Measurements from ENCODE around the gene SCARB2.
"Not testable (repeated sequence)": the region's sequence is repeated elsewhere in the genome, so short reads cannot be mapped to it uniquely, and the experiment has no call there.

The SCARB2 gene

DNA sequence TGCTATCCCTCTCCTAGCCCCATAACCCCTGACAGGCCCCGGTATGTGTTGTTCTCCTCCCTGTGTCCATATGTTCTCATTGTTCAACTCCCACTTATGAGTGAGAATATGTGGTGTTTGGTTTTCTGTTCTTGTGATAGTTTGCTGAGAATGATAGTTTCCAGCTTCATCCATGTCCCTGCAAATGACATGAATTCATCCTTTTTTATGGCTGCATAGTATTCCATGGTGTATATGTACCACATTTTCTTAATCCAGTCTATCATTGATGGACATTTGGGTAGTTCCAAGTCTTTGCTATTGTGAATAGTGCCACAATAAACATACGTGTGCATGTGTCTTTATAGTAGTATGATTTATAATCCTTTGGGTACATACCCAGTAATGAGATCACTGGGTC is 30.3 kb upstream of the SCARB2 start:
- H3K4me3 ChIP-seq (ENCODE audit: low read length); H3K36me3 ChIP-seq (ENCODE audit: insufficient read depth, low read length); H3K4me2 ChIP-seq (ENCODE audit: low read length); H3K9ac ChIP-seq (ENCODE audit: low read depth, low read length); H3K4me1 ChIP-seq (ENCODE audit: control insufficient read depth, insufficient read depth, low read length): not testable (repeated sequence)
- Histone ChIP-seq H3K27me3 (ENCODE audit: control insufficient read depth, insufficient read depth, low read length) (peaks cover 61% of the 10 kb centered on the region), H3K9me3 (replicated peaks; ENCODE audit: low read length) (peaks cover 15% of the 10 kb centered on the region)

DNA sequence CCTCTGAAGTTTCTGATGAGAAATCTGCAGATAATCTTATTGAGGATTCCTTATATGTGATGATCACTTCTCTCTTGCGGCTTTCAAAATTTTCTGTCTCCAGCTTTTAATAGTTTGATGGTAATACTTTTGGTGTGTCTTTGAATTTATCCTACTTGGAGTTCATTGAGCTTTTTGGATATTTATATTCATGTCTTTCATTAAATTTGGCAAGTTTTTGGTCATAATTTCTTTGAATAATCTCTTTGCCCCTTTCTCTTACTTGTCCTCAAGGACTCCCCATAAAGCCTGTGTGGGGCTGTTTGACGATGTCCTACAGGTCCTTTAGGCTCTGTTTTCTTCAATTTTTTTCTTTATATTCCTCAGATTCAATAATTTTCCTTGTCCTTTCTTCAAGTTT is 26.6 kb upstream of the SCARB2 start:
- Histone ChIP-seq H3K36me3 (ENCODE audit: insufficient read depth, low read length) (no peaks in the 10 kb centered on the region), H3K4me3 (ENCODE audit: low read length) (no peak overlapping the region), H3K9me3 (replicated peaks; ENCODE audit: low read length) (peaks cover 15% of the 10 kb centered on the region), H3K4me2 (ENCODE audit: low read length) (no peak overlapping the region), H3K27me3 (ENCODE audit: control insufficient read depth, insufficient read depth, low read length) (peaks cover 31% of the 10 kb centered on the region), H3K9ac (ENCODE audit: low read depth, low read length) (no peak overlapping the region), H3K4me1 (ENCODE audit: control insufficient read depth, insufficient read depth, low read length) (peaks cover 9% of the 10 kb centered on the region)

DNA sequence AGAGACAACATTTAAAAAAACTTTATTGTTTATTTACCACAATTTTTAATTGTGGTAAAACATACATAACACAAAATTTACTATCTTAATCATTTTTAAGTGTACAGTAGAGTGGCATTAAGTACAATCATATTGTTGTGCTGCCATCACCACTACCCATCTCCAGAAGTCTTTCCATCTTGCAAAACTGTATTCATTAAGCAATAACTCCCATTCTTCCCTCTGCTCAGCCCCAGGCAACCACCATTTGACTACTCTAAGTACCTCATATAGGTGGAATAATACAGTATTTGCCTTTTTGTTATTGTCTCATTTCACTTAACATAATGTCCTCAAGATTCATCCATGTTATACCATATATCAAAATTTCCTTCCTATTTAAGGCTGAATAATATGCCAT is 25.1 kb upstream of the SCARB2 start:
- peaks cover 12% of the 10 kb centered on the region for H3K4me1 ChIP-seq (ENCODE audit: control insufficient read depth, insufficient read depth, low read length)
- peaks cover 27% of the 10 kb centered on the region for H3K27me3 ChIP-seq (ENCODE audit: control insufficient read depth, insufficient read depth, low read length)
- no peaks in the 10 kb centered on the region for H3K36me3 ChIP-seq (ENCODE audit: insufficient read depth, low read length)
- H3K9ac ChIP-seq (ENCODE audit: low read depth, low read length) = no peak overlapping the region
- peaks cover 15% of the 10 kb centered on the region for H3K9me3 ChIP-seq (replicated peaks; ENCODE audit: low read length)
- no peak overlapping the region for H3K4me3 ChIP-seq (ENCODE audit: low read length)
- H3K4me2 ChIP-seq (ENCODE audit: low read length) = no peak overlapping the region

DNA sequence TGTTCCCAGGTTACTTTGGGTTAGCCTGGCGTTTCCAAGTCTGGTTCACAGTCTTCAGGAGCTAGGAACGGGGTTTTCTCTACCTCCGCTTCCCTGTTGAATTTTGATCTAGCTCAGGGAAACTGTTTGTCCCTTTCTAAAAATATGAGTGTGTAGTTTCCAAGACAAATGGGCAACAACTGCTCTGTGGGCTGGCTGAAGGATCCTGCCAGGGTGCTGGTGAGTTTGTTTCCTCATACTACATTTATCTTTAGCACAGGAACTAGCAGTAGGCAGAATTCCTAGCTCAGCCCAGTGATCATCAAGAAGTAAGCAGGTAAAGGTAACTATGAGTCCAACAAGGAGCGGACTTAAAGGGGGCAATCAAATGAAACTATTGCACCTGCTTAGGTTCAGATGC is 24.6 kb upstream of the SCARB2 start:
- H3K4me2 ChIP-seq (ENCODE audit: low read length) = no peak overlapping the region
- peaks cover 17% of the 10 kb centered on the region for H3K4me1 ChIP-seq (ENCODE audit: control insufficient read depth, insufficient read depth, low read length)
- peaks cover 15% of the 10 kb centered on the region for H3K9me3 ChIP-seq (replicated peaks; ENCODE audit: low read length)
- no peak overlapping the region for H3K9ac ChIP-seq (ENCODE audit: low read depth, low read length)
- H3K4me3 ChIP-seq (ENCODE audit: low read length) = no peak overlapping the region
- H3K36me3 ChIP-seq (ENCODE audit: insufficient read depth, low read length) = no peaks in the 10 kb centered on the region
- H3K27me3 ChIP-seq (ENCODE audit: control insufficient read depth, insufficient read depth, low read length) = peaks cover 27% of the 10 kb centered on the region

DNA sequence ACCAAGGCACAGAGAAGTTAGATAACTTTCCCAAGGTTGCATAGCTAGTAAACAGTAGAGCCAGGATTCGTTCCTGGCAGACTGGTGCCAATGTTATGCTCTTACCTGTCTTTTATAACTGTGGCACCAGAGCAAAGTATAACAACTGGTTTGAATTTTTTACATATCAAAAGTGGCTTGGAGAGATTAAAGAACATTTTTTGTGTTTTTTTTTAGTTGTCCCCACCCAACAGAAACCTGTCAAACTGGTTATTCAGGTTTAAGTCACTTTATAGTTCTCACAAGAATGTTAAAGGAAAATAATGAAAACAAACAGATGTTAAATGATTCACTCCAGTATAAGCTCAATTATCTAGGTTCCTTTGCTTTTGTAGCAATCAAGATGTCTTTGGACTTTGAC is 22.3 kb upstream of the SCARB2 start:
- no peaks in the 10 kb centered on the region for H3K36me3 ChIP-seq (ENCODE audit: insufficient read depth, low read length)
- peak overlapping the region; percentile 14 for H3K4me2 ChIP-seq (ENCODE audit: low read length)
- H3K9ac ChIP-seq (ENCODE audit: low read depth, low read length) = no peak overlapping the region
- H3K4me1 ChIP-seq (ENCODE audit: control insufficient read depth, insufficient read depth, low read length) = peaks cover 29% of the 10 kb centered on the region
- peaks cover 9% of the 10 kb centered on the region for H3K27me3 ChIP-seq (ENCODE audit: control insufficient read depth, insufficient read depth, low read length)
- peaks cover 14% of the 10 kb centered on the region for H3K9me3 ChIP-seq (replicated peaks; ENCODE audit: low read length)
- no peak overlapping the region for H3K4me3 ChIP-seq (ENCODE audit: low read length)

DNA sequence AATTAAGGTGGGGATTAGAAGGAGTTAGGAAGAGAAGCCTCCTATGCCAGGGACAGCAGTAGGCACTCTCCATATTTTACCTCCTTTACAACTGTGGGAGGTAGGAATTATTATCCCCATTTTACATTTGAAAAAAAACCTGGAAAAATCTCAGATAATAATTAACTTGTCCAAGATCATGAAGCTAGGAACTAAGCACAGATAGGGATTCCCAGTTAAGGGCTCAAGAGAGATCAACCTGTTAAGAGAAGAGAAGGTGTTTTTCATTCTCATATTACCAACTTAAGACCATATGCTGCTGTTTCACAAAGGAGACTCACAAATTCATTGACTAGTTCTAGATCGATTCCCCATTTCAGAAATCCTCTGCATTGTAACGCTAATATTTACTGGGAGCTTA is 21.8 kb upstream of the SCARB2 start:
- H3K9ac ChIP-seq (ENCODE audit: low read depth, low read length) = no peak overlapping the region
- H3K4me1 ChIP-seq (ENCODE audit: control insufficient read depth, insufficient read depth, low read length) = peaks cover 29% of the 10 kb centered on the region
- peak overlapping the region; percentile 14 for H3K4me2 ChIP-seq (ENCODE audit: low read length)

DNA sequence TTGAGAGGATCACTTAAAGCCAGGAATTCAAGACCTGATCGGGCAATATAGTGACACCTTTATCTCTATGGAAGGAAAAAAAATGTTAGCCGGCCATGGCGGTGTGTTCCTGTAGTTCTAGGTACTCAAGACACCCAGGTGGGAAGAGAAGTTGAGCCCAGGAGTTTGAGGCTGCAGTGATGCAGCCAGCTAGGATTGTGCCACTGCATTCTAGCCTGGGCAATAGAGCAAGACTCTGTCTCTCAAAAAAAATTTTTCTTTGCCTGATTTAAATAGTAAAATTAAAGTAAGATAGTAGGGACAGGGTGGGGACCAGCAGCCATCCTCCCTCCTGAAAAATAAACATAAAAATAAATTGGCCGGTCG is 21.0 kb upstream of the SCARB2 start:
- peaks cover 2% of the 10 kb centered on the region for H3K9me3 ChIP-seq (replicated peaks; ENCODE audit: low read length)
- no peak overlapping the region for H3K9ac ChIP-seq (ENCODE audit: low read depth, low read length)
- no peak overlapping the region for H3K4me3 ChIP-seq (ENCODE audit: low read length)
- peaks cover under 1% of the 10 kb centered on the region for H3K27me3 ChIP-seq (ENCODE audit: control insufficient read depth, insufficient read depth, low read length)
- H3K4me1 ChIP-seq (ENCODE audit: control insufficient read depth, insufficient read depth, low read length) = peaks cover 29% of the 10 kb centered on the region
- H3K36me3 ChIP-seq (ENCODE audit: insufficient read depth, low read length) = no peaks in the 10 kb centered on the region
- no peak overlapping the region for H3K4me2 ChIP-seq (ENCODE audit: low read length)

More for the DNA sequence above, 21.8 kb upstream of the SCARB2 start:
- H3K9me3 ChIP-seq (replicated peaks; ENCODE audit: low read length) = peaks cover 9% of the 10 kb centered on the region
- peaks cover 7% of the 10 kb centered on the region for H3K27me3 ChIP-seq (ENCODE audit: control insufficient read depth, insufficient read depth, low read length)
- no peaks in the 10 kb centered on the region for H3K36me3 ChIP-seq (ENCODE audit: insufficient read depth, low read length)
- H3K4me3 ChIP-seq (ENCODE audit: low read length) = no peak overlapping the region

DNA sequence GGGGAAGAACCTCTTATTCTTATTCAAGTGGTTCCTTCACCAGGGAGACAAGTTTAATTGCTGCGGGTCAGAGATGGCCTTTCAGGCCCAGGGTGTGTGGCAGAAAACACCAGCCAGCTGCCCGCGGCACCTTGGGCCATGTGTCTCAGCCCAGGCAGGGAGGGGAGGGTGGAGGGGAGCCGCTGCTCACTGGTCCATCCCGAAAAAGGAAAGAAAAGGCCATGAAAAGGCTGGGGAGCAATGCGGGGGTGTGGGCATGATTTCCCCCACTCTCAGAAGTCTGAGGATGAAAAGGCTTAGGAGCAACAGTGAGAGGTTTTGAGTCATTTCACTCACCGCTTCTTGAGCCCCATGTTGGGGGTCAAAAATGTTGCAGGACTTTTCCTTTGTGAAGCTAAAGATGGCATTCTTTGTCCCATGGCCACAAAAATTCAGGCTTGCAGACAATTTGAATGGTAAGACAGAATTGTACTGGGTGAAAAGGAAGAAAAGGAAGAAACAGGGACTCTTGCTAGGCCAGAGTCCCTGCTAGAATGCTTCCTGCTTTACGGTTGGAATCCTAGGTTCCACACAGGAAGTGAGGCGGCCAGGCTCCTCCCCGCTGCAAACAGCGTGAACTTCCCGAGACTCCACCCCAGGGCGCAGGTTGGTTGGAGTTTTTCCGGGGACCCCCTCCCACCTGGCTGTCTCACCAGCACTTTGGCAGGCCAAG is 20.5 kb upstream of the SCARB2 start:
- Histone ChIP-seq H3K4me1 (ENCODE audit: control insufficient read depth, insufficient read depth, low read length) (peaks cover 29% of the 10 kb centered on the region), H3K27me3 (ENCODE audit: control insufficient read depth, insufficient read depth, low read length) (no peaks in the 10 kb centered on the region), H3K36me3 (ENCODE audit: insufficient read depth, low read length) (no peaks in the 10 kb centered on the region), H3K9ac (ENCODE audit: low read depth, low read length) (no peak overlapping the region), H3K4me3 (ENCODE audit: low read length) (no peak overlapping the region), H3K9me3 (replicated peaks; ENCODE audit: low read length) (no peaks in the 10 kb centered on the region), H3K4me2 (ENCODE audit: low read length) (no peak overlapping the region)

DNA sequence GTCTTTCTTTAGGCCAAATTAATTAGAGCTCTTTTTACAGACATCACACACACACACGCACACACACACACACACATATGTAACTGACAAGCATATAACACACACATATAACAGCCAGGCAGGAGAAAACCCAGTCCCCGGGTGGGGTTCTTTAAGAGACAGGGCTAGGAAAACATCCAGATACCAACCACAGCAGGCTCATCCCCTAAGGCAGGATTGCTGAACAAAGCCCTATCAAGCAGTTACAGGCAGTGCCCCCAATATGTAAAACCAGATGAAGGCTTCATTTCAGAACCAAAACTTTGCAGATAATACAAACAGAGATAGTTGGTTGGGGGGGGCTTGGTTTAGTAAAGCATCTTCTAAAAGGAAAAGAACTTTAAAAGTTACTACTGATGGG is 19.9 kb upstream of the SCARB2 start:
- Histone ChIP-seq H3K4me3 (ENCODE audit: low read length) (no peak overlapping the region), H3K36me3 (ENCODE audit: insufficient read depth, low read length) (no peaks in the 10 kb centered on the region), H3K9ac (ENCODE audit: low read depth, low read length) (no peak overlapping the region)

DNA sequence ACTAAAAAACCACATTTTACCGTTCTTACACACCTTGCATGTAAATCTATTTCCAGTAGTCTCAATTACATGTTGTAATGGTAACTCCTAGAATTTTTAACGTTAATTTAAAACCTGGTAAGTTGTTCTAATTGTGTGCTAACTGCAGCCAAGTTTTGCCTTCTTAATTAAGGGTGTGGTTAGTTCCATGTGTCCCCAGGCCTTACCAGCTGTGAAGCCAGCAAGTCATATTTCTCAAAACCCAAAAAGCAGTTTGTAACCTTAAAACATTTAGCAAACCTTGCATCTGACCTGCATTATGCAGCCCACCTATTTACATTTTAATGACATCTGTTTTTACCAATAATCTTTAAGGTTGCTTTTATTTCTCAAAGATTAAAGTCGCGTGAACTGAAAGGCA is 19.5 kb upstream of the SCARB2 start:
- H3K4me2 ChIP-seq (ENCODE audit: low read length) = no peak overlapping the region
- no peaks in the 10 kb centered on the region for H3K27me3 ChIP-seq (ENCODE audit: control insufficient read depth, insufficient read depth, low read length)
- no peaks in the 10 kb centered on the region for H3K36me3 ChIP-seq (ENCODE audit: insufficient read depth, low read length)
- H3K9me3 ChIP-seq (replicated peaks; ENCODE audit: low read length) = no peaks in the 10 kb centered on the region
- H3K4me1 ChIP-seq (ENCODE audit: control insufficient read depth, insufficient read depth, low read length) = peaks cover 29% of the 10 kb centered on the region
- H3K4me3 ChIP-seq (ENCODE audit: low read length) = no peak overlapping the region
- H3K9ac ChIP-seq (ENCODE audit: low read depth, low read length) = no peak overlapping the region

More for the DNA sequence above, 19.9 kb upstream of the SCARB2 start:
- H3K4me2 ChIP-seq (ENCODE audit: low read length) = no peak overlapping the region
- no peaks in the 10 kb centered on the region for H3K9me3 ChIP-seq (replicated peaks; ENCODE audit: low read length)
- peaks cover 29% of the 10 kb centered on the region for H3K4me1 ChIP-seq (ENCODE audit: control insufficient read depth, insufficient read depth, low read length)
- no peaks in the 10 kb centered on the region for H3K27me3 ChIP-seq (ENCODE audit: control insufficient read depth, insufficient read depth, low read length)

DNA sequence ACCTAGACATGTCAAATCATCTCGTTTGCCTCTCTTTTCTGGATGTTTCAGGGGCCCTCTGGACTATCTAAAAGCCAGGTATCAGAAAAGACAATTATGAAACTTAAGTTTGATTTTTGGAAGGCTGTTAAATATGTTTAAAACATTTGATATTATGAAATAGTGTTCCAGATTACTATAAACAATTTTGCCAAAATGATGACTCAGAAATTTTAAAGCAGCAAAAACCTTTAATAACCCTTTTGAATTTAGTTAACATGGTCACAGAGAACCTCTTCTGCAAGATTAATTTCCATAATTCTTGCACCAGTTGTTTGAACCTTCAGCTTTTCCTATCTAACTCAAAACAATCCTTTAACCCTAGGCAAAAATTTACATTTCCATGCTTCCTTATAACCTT is 19.1 kb upstream of the SCARB2 start:
- H3K4me1 ChIP-seq (ENCODE audit: control insufficient read depth, insufficient read depth, low read length) = peaks cover 29% of the 10 kb centered on the region
- H3K9ac ChIP-seq (ENCODE audit: low read depth, low read length) = no peak overlapping the region
- no peaks in the 10 kb centered on the region for H3K9me3 ChIP-seq (replicated peaks; ENCODE audit: low read length)
- no peak overlapping the region for H3K4me3 ChIP-seq (ENCODE audit: low read length)
- no peaks in the 10 kb centered on the region for H3K27me3 ChIP-seq (ENCODE audit: control insufficient read depth, insufficient read depth, low read length)
- no peaks in the 10 kb centered on the region for H3K36me3 ChIP-seq (ENCODE audit: insufficient read depth, low read length)
- peak overlapping the region; percentile 48 for H3K4me2 ChIP-seq (ENCODE audit: low read length)

DNA sequence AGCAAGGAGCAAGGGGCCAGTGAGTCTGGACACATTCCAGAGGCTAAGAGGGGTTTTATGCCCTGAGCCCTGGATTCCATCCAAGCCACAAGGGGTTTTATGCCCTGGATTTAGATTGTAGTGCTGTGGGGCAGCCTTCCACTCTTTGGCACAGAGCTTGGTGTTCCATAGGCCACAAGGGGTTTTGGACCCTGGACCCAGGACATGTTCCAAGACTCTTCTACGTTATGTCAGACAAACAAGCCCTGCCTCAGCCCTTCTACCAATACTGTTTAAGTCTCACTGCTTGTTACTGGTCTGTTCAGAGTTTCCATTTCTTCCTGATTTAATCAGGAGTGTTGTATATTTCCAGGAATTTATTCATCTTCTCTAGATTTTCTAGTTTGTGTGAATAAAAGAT is 12.8 kb upstream of the SCARB2 start:
- no peak overlapping the region for H3K4me2 ChIP-seq (ENCODE audit: low read length)
- no peak overlapping the region for H3K9ac ChIP-seq (ENCODE audit: low read depth, low read length)
- no peaks in the 10 kb centered on the region for H3K9me3 ChIP-seq (replicated peaks; ENCODE audit: low read length)
- no peaks in the 10 kb centered on the region for H3K36me3 ChIP-seq (ENCODE audit: insufficient read depth, low read length)
- peaks cover 4% of the 10 kb centered on the region for H3K27me3 ChIP-seq (ENCODE audit: control insufficient read depth, insufficient read depth, low read length)
- H3K4me1 ChIP-seq (ENCODE audit: control insufficient read depth, insufficient read depth, low read length) = no peaks in the 10 kb centered on the region
- H3K4me3 ChIP-seq (ENCODE audit: low read length) = no peak overlapping the region
